Measurements from ENCODE around the gene PRDM16.

DNA sequence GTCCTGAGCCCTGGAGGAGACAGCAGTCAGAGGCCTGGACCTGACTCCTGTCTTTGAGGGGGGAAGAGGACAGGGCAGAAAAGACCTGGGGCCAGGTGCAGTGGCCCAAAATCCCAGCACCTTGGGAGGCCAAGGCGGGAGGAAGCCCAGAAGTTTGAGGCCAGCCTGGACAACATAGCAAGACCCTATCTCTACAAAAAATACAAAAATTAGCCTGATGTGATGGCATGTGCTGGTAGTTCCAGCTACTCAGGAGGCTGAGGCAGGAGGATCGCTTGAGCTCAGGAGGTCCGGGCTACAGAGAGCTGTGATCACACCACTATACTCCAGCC lies 280.9 kb downstream of the PRDM16 start:
- TF ChIP-seq EZH2phosphoT487 (IDR thresholded peaks at IDR 0.05; ENCODE audit: borderline replicate concordance) (no peak), POLR2A (IDR thresholded peaks at IDR 0.05; ENCODE audit: borderline replicate concordance, extremely low read depth, insufficient read depth, insufficient read length) (no peak), CEBPB (IDR thresholded peaks at IDR 0.05; ENCODE audit: low read depth) (no peak), SIN3A (IDR thresholded peaks at IDR 0.05; ENCODE audit: low read depth) (no peak), POLR2AphosphoS5 (IDR thresholded peaks at IDR 0.05; ENCODE audit: low read depth, low read length) (no peak), YY1 (IDR thresholded peaks at IDR 0.05; ENCODE audit: extremely low read depth, insufficient replicate concordance, low read depth, low read length) (no peak), EZH2 (IDR thresholded peaks at IDR 0.05) (no peak)
- TF ChIP-seq, protein P1, sequence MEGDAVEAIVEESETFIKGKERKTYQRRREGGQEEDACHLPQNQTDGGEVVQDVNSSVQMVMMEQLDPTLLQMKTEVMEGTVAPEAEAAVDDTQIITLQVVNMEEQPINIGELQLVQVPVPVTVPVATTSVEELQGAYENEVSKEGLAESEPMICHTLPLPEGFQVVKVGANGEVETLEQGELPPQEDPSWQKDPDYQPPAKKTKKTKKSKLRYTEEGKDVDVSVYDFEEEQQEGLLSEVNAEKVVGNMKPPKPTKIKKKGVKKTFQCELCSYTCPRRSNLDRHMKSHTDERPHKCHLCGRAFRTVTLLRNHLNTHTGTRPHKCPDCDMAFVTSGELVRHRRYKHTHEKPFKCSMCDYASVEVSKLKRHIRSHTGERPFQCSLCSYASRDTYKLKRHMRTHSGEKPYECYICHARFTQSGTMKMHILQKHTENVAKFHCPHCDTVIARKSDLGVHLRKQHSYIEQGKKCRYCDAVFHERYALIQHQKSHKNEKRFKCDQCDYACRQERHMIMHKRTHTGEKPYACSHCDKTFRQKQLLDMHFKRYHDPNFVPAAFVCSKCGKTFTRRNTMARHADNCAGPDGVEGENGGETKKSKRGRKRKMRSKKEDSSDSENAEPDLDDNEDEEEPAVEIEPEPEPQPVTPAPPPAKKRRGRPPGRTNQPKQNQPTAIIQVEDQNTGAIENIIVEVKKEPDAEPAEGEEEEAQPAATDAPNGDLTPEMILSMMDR (IDR thresholded peaks at IDR 0.05 in 2 of 3, conservative IDR thresholded peaks at IDR 0.05 in 1 of 3; ENCODE audit: borderline replicate concordance in 1 of 3, insufficient read depth in 1 of 3, low read depth in 2 of 3, low read length in 2 of 3) = 0 out of 6 replicates have a peak, but pooled peaks of 1 of the 3 experiments have one; percentile 1
- TF ChIP-seq, protein P2, sequence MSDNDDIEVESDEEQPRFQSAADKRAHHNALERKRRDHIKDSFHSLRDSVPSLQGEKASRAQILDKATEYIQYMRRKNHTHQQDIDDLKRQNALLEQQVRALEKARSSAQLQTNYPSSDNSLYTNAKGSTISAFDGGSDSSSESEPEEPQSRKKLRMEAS (IDR thresholded peaks at IDR 0.05) = no peak
